Left forelimb (tissue), 1 donor: Measurements from ENCODE around the gene NKD1.
A peak's percentile ranks its signal among the peaks of the same experiment; 100 is the strongest.
"Not testable (repeated sequence)": the region's sequence is repeated elsewhere in the genome, so short reads cannot be mapped to it uniquely, and the experiment has no call there.

Source experiments
- DNase-seq: peaks from one replicate; pipeline ENCODE4 v3.0.0-alpha.2; 2018; ENCODE audit warnings: low spot score

Gene NKD1

GRCh38 chr16:50520451-50521245 is 27.5 kb upstream of the NKD1 start:
- peak; percentile 37 for DNase-seq

GRCh38 chr16:50521246-50521900 is 26.8 kb upstream of the NKD1 start:
- peak; percentile 28 for DNase-seq

- DNase-seq: peak; percentile 26
Observed at GRCh38 chr16:50522324-50522723, 25.9 kb upstream of the NKD1 start.

- DNase-seq: peak; percentile 22
Observed at GRCh38 chr16:50523710-50524109, 24.5 kb upstream of the NKD1 start.

- no peak for DNase-seq
Observed at GRCh38 chr16:50525262-50525661, 22.9 kb upstream of the NKD1 start.

- DNase-seq: peak; percentile 17
Observed at GRCh38 chr16:50525716-50526115, 22.5 kb upstream of the NKD1 start.

- DNase-seq: no peak
Observed at GRCh38 chr16:50526249-50526648, 21.9 kb upstream of the NKD1 start.

DNA sequence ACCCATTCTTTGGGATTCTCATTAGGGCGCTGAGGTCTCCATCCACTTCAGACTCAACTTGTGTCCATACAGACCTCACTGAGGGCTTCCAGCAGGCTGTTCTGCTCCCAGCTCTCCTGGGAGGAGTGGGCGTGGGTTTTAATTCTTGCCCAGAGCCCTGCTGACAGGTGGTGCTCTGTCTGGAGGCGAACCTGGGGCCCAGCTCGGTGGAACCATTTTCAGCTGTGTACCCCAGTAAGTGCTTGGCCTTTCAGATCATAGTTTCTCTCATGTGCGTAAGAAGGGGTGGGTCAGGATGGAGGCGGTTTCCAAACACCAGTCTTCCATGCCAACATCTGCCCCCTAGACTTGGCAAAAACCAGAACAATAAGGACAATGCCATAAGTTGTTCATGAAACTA is 21.4 kb upstream of the NKD1 start:
- DNase-seq: peak; percentile 44

GRCh38 chr16:50528820-50529219 is 19.4 kb upstream of the NKD1 start:
- no peak for DNase-seq

- DNase-seq: no peak
Observed at GRCh38 chr16:50529334-50529733, 18.9 kb upstream of the NKD1 start.

DNA sequence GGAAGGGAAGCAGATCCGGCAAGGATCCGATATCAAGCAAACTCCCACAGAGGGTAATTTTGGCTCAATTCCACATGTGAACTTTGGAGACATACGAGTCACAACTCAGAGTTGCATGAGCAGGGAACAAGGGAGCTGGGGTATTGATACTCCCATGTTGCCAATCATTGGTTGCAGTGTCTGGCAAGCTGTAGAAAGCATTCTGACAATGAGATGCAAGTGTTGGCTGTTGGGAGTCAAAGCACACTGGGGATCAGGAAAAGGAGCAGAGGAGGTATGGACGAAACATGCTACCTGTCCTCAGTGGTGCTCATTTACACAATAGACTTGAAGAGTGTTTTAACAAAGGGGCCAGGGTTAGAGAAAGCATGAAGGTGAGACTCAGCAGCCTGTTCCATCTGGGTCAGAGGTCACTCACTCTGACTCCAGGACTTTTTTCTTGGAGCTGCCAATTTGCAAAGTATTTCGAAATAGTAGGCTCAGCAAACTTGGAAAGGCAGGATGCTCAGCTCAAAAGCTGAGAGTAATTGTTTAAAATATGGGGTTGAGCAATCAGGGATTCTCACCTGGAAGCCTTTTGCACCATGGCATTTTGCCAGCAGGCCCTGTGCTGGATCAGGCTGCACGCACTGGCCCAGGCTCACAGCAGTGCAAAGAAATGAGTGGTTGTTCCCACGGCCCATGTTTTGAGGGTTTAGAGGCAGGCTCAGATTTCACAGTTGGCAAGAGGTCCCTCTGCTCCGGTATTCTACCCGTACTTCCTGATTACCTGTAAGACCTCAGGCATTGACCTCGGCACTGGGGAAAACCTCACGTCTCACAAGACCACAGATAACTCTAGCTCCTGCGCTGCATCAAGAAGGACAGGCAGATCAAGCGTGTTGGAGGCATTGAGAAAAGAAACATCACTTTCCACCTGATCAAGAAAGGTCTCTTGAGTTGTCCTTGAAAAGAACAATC is 17.6 kb upstream of the NKD1 start:
- DNase-seq: peak; percentile 34

GRCh38 chr16:50531359-50531758 is 16.8 kb upstream of the NKD1 start:
- peak; percentile 22 for DNase-seq

- DNase-seq: no peak
Observed at GRCh38 chr16:50531901-50532300, 16.3 kb upstream of the NKD1 start.

- no peak for DNase-seq
Observed at GRCh38 chr16:50532576-50532975, 15.6 kb upstream of the NKD1 start.

GRCh38 chr16:50533317-50533716 is 14.9 kb upstream of the NKD1 start:
- DNase-seq: no peak

GRCh38 chr16:50534091-50534490 is 14.1 kb upstream of the NKD1 start:
- no peak for DNase-seq

GRCh38 chr16:50534556-50534955 is 13.6 kb upstream of the NKD1 start:
- no peak for DNase-seq

GRCh38 chr16:50534958-50535357 is 13.2 kb upstream of the NKD1 start:
- no peak for DNase-seq

DNA sequence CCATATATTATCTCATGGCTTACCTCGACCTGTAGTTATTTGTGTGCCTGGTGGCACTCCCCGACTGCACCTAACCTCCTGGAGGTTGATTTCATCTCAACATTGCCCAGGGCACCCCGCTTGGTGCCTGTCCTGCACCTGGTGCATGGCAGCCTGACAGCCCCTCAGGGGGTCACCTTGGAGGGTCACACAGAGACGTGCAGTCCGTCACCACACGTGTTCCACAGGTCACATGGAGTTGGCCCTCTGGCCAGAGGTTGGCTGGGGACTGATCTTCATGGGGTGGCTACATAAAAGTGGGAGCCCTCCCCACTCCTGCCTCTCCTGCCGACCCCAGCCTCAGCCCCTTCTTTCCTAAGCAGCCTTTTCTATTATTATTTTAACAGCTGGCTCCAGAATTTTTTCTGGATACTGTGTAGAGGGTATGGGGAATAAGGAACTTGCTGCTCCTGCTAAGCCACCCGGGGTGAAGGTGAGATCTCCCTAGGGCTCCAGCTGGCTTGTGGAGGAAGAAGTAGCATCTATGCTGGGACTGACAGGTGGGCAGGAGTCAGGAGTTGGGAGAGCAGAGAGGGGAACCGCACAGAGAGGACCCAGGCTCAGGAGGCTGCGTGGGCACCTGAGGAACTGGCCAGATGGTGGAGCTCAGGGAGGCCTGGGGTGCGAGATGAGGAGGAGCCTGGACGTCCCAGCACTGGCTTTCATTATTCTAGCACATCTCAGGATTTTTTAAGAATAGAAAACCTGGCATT is 12.5 kb upstream of the NKD1 start:
- DNase-seq: no peak

DNA sequence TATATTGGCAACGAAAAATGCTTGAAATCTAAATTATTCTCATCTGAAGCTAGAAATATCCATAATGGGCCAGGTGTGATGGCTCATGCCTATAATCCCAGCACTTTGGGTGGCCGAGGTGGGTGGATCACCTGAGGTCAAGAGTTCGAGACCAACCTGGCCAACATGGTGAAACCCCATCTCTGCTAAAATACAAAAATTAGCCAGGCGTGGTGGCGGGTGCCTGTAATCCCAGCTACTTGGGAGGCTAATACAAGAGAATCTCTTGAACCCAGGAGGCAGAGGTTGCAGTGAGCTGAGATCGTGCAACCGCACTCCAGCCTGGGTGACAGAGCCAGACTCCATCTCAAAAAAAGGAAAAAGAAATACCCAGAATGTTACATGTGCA is 11.9 kb upstream of the NKD1 start:
- not testable (repeated sequence) for DNase-seq

DNA sequence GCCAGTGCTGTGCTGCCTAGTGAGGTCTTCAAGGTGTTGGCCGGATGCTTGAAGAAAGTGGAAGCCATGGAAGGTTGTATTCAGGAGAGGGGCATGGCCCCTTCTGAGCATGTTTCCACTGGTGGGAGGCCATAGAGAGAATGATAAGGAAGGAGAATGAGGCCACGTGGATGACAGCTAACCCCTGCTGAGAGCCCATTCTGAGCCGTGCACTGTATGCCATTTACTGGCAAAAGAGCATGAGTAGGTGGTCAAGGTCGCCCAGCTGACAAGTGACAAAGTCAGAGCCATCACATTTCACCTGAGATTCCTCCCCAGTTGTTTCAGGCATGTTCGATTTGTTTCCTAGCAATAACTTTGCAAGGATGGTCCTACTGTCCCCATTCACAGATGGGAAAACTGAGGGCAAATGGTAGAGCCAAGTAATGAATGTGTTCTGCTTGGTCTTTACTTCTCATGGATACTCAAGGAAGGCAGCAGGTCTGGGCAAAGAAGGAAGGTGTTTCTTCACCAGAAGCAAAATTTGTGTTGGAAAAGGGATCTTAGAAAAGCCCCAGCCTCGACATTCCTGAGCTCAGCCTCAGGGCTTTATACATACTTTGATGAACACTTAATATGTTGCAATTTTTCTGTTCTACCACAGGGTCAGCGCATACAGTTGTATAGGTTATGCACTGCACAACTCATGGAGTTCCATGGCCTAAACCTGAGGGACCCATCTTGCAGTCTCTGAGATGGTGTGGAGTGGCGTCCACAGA is 10.5 kb upstream of the NKD1 start:
- DNase-seq: peak; percentile 46
